Common myeloid progenitor, CD34-positive (primary cell): ENCODE results near the gene KANK2.

Experiments
- CTCF ChIA-PET: fragments of 350-600 bp; sonication (Branson Sonifier 250); formaldehyde crosslinking; loops from one replicate; lab custom pipeline; 2021; ENCODE audit warnings: antibody characterized with exemption; lab: Charles Lee
- POLR2A ChIA-PET: fragments of 350-600 bp; sonication (Branson Sonifier 250); formaldehyde crosslinking; loops from one replicate; lab custom pipeline; 2021; ENCODE audit warnings: antibody characterized with exemption; lab: Charles Lee
- DNase-seq, 3 donors: peaks; one replicate each; pipeline versions ENCODE4 v3.0.0 to v3.0.0-alpha.2; 2013
- H3K27ac ChIP-seq, 2 experiments: 1 replicate in 1 of 2; 2 replicates in 1 of 2; pipeline ENCODE4 v1.7.0; 2013; ENCODE audit warnings: inconsistent platforms in 2 of 2, low read length in 2 of 2, mild to moderate bottlenecking in 2 of 2, low read depth in 1 of 2, moderate library complexity in 1 of 2; ENCODE audit not compliant: severe bottlenecking in 2 of 2, insufficient read depth in 1 of 2, poor library complexity in 1 of 2
- H3K27me3 ChIP-seq, 5 experiments: replicated peaks in 2 of 5; 1 replicate in 3 of 5; 2 replicates in 2 of 5; pipeline versions ENCODE4 v1.6.1 to v1.7.0; 2013; ENCODE audit warnings: low read length in 4 of 5, mild to moderate bottlenecking in 2 of 5, moderate library complexity in 2 of 5, inconsistent platforms in 1 of 5; ENCODE audit not compliant: insufficient read depth in 5 of 5, control insufficient read depth in 4 of 5
- H3K36me3 ChIP-seq, 4 experiments: 1 replicate in 2 of 4; 2 replicates in 2 of 4; pipeline versions ENCODE4 v1.6.1 to v1.7.0; 2013; ENCODE audit warnings: low read length in 3 of 4, control low read depth in 1 of 4, mild to moderate bottlenecking in 1 of 4; ENCODE audit not compliant: control insufficient read depth in 4 of 4, insufficient read depth in 4 of 4
- H3K4me1 ChIP-seq, 4 experiments: 1 replicate in 3 of 4; 2 replicates in 1 of 4; pipeline versions ENCODE4 v1.6.1 to v1.7.1; 2013; ENCODE audit warnings: low read length in 3 of 4, mild to moderate bottlenecking in 3 of 4, control low read depth in 1 of 4, inconsistent platforms in 1 of 4, moderate library complexity in 1 of 4; ENCODE audit not compliant: control insufficient read depth in 4 of 4, insufficient read depth in 4 of 4; ENCODE audit errors: control extremely low read depth in 1 of 4
- H3K4me3 ChIP-seq, 7 experiments: 1 replicate in 4 of 7; 2 replicates in 3 of 7; pipeline versions ENCODE4 v1.5.1 to v1.7.0; 2013; ENCODE audit warnings: mild to moderate bottlenecking in 7 of 7, low read length in 6 of 7, moderate library complexity in 6 of 7, inconsistent platforms in 2 of 7, low read depth in 2 of 7, control low read depth in 1 of 7; ENCODE audit not compliant: insufficient read depth in 4 of 7, control insufficient read depth in 1 of 7; ENCODE audit errors: extremely low read depth in 1 of 7
- H3K9me3 ChIP-seq, 5 experiments: 1 replicate in 4 of 5; 2 replicates in 1 of 5; pipeline versions ENCODE4 v1.6.1 to v1.7.1; 2013; ENCODE audit warnings: low read length in 4 of 5, mild to moderate bottlenecking in 2 of 5, inconsistent platforms in 1 of 5, low read depth in 1 of 5, moderate library complexity in 1 of 5; ENCODE audit not compliant: control insufficient read depth in 4 of 5, insufficient read depth in 2 of 5; ENCODE audit errors: control extremely low read depth in 1 of 5
- WGBS: methylation state at CpG from one replicate; pipeline ENCODE4 v1.1.5; 2013; ENCODE audit not compliant: insufficient coverage; 5-methylcytosine and 5-hydroxymethylcytosine counted together

Gene KANK2

DNA sequence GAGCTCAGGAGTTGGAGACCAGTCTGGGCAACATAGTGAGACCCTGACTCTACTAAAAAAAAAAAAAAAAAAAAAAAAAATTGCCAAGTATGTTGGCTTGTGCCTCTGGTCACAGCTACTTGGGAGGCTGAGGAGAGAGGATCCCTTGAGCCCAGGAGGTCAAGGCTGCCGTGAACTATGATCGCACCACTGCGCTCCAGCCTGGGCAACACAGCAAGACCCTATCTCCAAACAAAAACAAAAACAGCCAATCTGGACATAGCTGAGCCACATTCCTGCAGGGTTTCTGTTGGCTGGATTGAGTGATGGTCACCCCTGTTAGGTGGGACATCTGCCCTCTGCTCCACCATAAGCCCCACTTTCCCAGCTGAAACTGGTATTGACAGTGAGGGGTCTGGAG, 28.5 kb upstream of the KANK2 start:
- CTCF ChIA-PET = interaction anchor here (0.8 to 1.0 kb wide), 2 partner anchors 12 to 16 kb away, joined by 3 to 4 read pairs; no protein-coding TSS in a partner anchor
- Histone ChIP-seq H3K27ac (no peak overlapping the region), H3K36me3 (peaks cover 0 to 6% (median 0%) of the 10 kb centered on the region in 4 experiments), H3K4me1 (peaks cover 0 to 4% (median 0%) of the 10 kb centered on the region in 4 experiments), H3K4me3 (no peak overlapping the region), H3K27me3 (peaks cover 0 to 5% (median 0%) of the 10 kb centered on the region in 5 experiments), H3K9me3 (peaks cover 0 to 12% (median 0%) of the 10 kb centered on the region in 5 experiments)
- WGBS = no CpG with 5 or more reads among the region's 3 CpGs
- POLR2A ChIA-PET = interaction anchor here (0.6 kb wide), 1 partner anchor 100 kb away, joined by 6 read pairs; no protein-coding TSS in a partner anchor
- no peak for DNase-seq

DNA sequence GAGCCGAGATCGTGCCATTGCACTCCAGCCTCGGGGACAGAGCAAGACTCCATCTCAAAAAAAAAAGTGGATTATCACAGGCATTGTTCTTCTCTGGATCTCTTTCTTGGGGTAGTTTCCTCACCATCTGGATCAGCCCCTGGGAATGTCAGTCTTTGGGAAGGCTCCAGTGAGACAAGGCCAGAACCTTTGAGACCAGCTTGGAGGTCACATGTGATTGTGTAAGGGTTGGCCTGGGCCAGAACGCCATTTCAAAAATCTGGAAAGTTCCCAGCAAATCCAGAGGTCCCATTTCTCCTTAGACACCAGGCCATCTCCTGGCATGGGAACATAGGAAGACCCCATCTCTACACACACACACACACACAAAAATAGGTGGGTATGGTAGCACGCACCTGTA, 27.8 kb upstream of the KANK2 start:
- Histone ChIP-seq H3K4me3 (no peak overlapping the region), H3K27ac (no peak overlapping the region), H3K36me3 (peaks cover 0 to 6% (median 0%) of the 10 kb centered on the region in 4 experiments), H3K4me1 (peaks cover 0 to 4% (median 0%) of the 10 kb centered on the region in 4 experiments), H3K27me3 (peaks cover 0 to 3% (median 0%) of the 10 kb centered on the region in 5 experiments), H3K9me3 (peaks cover 0 to 17% (median 3%) of the 10 kb centered on the region in 5 experiments)
- ChIA-PET POLR2A (no interaction called here), CTCF (no interaction called here)
- DNase-seq = no peak
- WGBS = 100% methylated on average over 3 of the region's 5 CpGs

DNA sequence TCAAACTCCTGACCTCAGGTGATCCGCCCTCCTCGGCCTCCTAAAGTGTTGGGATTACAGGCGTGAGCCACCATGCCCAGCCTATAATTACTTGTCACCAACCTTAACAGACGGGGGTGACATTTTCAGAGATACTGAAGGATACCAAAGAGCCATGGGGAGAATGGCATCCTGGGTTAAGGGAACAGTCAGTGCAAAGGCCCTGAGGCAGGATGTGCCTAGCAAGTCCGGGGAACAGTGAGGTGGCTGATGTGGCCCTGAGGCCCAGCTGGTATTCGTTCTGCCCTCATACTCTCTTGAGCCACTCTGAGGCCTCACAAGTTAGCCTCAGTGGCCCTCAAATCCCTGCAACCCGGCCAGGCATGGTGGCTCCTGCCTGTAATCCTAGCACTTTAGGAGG, 27.1 kb upstream of the KANK2 start:
- DNase-seq = no peak
- POLR2A ChIA-PET = no interaction called here
- Histone ChIP-seq H3K27me3 (peaks cover 0 to 3% (median 0%) of the 10 kb centered on the region in 5 experiments), H3K36me3 (peaks cover 0 to 6% (median 0%) of the 10 kb centered on the region in 4 experiments), H3K4me1 (peaks cover 0 to 4% (median 0%) of the 10 kb centered on the region in 4 experiments), H3K4me3 (no peak overlapping the region), H3K27ac (no peak overlapping the region), H3K9me3 (peaks cover 0 to 20% (median 3%) of the 10 kb centered on the region in 5 experiments)
- CTCF ChIA-PET = no interaction called here
- 100% methylated on average over 5 of the region's 7 CpGs for WGBS

DNA sequence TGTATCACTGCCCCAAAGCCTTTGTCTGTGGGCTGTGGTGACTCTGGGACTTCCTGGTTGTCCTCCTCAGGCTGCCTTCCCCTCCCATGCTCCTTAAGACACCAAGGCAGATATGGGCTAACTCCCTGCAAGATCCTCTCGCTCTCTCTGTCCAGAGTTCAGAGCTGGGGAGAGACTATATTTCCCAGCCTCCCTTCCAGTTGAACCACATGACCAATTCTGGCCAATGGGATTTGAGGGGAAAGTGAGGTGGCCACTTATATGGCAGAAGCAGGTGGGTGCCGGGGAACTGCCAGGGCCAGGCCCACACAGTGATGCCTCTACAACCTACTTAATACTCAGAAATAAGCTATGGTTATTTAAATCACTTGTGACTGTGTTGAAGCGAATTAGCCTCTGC, 25.9 kb upstream of the KANK2 start:
- WGBS = no CpG with 5 or more reads among the region's 3 CpGs
- Histone ChIP-seq H3K4me3 (no peak overlapping the region), H3K4me1 (peaks cover 0 to 4% (median 0%) of the 10 kb centered on the region in 4 experiments), H3K27ac (no peak overlapping the region), H3K9me3 (peaks cover 0 to 20% (median 3%) of the 10 kb centered on the region in 5 experiments), H3K27me3 (peaks cover 0 to 3% (median 0%) of the 10 kb centered on the region in 5 experiments), H3K36me3 (peaks cover 0 to 6% (median 0%) of the 10 kb centered on the region in 4 experiments)
- ChIA-PET CTCF (no interaction called here), POLR2A (interaction anchor here (0.6 kb wide), 1 partner anchor 286 kb away, joined by 3 read pairs; no protein-coding TSS in a partner anchor)
- DNase-seq = peak in 2 of 3 donors; percentile 29 to 48

DNA sequence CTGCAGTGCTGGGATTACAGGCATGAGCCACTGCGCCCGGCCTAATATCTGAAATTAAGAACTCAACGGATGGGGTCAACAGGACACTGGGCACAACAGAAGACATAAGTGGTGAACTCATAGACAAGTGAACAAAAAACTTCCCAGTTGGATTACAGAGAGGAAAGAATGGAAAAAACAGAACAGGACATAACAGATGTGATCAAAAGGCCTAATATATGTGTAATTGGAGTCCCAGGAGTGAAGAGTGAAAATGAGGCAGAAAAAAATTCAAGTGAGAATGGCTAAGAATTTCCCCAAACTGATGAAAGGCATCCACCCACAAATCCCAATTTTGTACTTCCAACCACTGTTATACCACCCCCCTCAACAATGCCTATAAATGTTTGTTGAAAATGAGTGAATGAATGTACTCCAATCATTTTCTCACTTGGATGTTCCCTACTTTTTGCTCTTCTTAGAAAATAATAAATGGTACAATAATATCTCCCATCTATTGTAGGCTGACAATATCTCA, 23.8 kb upstream of the KANK2 start:
- 100% methylated on average over 3 of the region's 3 CpGs for WGBS
- ChIA-PET POLR2A (no interaction called here), CTCF (no interaction called here)
- peaks cover 0 to 6% (median 0%) of the 10 kb centered on the region in 4 experiments for H3K36me3 ChIP-seq
- H3K4me1 ChIP-seq = no peaks in the 10 kb centered on the region
- no peak overlapping the region for H3K4me3 ChIP-seq
- DNase-seq = no peak
- H3K27ac ChIP-seq = no peak overlapping the region
- H3K9me3 ChIP-seq = peaks cover 0 to 20% (median 3%) of the 10 kb centered on the region in 5 experiments
- peaks cover 0 to 3% (median 0%) of the 10 kb centered on the region in 5 experiments for H3K27me3 ChIP-seq

DNA sequence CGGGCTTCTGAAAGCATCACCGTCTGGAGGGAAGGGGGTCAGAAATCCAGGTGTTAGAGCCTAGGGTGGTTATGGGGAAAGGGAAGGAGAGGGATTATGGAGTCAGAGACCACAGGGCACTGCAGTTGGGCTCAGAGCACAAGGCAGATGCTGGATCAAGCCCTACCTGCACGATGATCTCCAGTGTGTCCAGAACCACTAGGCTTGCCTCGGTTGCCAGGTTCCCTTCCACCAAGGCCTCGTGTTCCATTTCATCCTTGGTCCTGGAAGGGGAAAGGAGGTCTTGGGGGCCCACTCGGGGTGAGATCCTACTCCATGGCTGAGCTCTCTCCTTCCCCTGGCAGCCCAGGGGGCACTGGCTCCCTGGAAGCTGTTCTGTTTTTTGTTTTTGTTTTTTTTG, 17.0 kb upstream of the KANK2 start:
- Histone ChIP-seq H3K27me3 (no peaks in the 10 kb centered on the region), H3K27ac (no peak overlapping the region), H3K9me3 (no peaks in the 10 kb centered on the region), H3K4me3 (no peak overlapping the region), H3K4me1 (no peaks in the 10 kb centered on the region), H3K36me3 (no peaks in the 10 kb centered on the region)
- CTCF ChIA-PET = interaction anchor here (1.1 kb wide), 1 partner anchor 28 kb away, joined by 5 read pairs; no protein-coding TSS in a partner anchor
- no peak for DNase-seq
- POLR2A ChIA-PET = no interaction called here
- WGBS = 93% methylated on average over 5 of the region's 6 CpGs

DNA sequence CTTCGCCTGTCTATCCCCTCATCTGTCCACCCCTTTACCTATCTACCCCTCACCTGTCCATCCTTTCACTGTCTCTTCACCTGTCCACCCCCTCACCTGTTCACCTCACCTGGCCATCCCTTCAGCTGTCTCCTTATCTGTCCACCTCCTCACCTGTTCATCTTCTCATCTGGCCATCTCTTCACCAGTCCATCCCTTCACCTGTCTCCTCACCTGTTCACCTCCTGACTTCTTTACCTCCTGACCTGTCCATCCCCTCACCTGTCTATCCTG, 13.2 kb upstream of the KANK2 start:
- ChIA-PET POLR2A (no interaction called here), CTCF (no interaction called here)
- Histone ChIP-seq H3K27me3 (no peaks in the 10 kb centered on the region), H3K4me3 (no peak overlapping the region), H3K36me3 (no peaks in the 10 kb centered on the region), H3K9me3 (no peaks in the 10 kb centered on the region), H3K27ac (no peak overlapping the region), H3K4me1 (peaks cover 0 to 5% (median 2%) of the 10 kb centered on the region in 4 experiments)
- WGBS = 100% methylated on average over 1 of the region's 1 CpG
- no peak for DNase-seq
